ENCODE data around the gene PIGT.

The PIGT gene

GRCh38 chr20:45415822-45416637 lies at the start of gene PIGT:
Gene PIGT, plus strand, starts transcription at chr20:45416141. Its CDS starts 16 bp downstream, at chr20:45416157.
- peak; percentile 94 for DNase-seq

GRCh38 chr20:45366192-45366591 lies 49.7 kb upstream of the PIGT start:
- DNase-seq: no peak

- no peak for DNase-seq
Measured at GRCh38 chr20:45366631-45367030, 49.3 kb upstream of the PIGT start.

GRCh38 chr20:45367126-45367525 lies 48.8 kb upstream of the PIGT start:
- DNase-seq: no peak

- no peak for DNase-seq
Measured at GRCh38 chr20:45368221-45368980, 47.5 kb upstream of the PIGT start.

- DNase-seq: no peak
Measured at GRCh38 chr20:45370571-45371160, 45.3 kb upstream of the PIGT start.

GRCh38 chr20:45372241-45372640 lies 43.7 kb upstream of the PIGT start:
- no peak for DNase-seq

GRCh38 chr20:45372646-45373352 lies 43.1 kb upstream of the PIGT start:
- DNase-seq: no peak

- peak; percentile 84 for DNase-seq
Measured at GRCh38 chr20:45373353-45374100, 42.4 kb upstream of the PIGT start.

- no peak for DNase-seq
Measured at GRCh38 chr20:45374101-45374467, 41.9 kb upstream of the PIGT start.

- no peak for DNase-seq
Measured at GRCh38 chr20:45374966-45375365, 41.0 kb upstream of the PIGT start.

- DNase-seq: no peak
Measured at GRCh38 chr20:45377269-45377668, 38.7 kb upstream of the PIGT start.

GRCh38 chr20:45378191-45378590 lies 37.8 kb upstream of the PIGT start, which contains the start of gene TP53TG5:
Gene TP53TG5, minus strand, starts transcription at chr20:45378325. Its CDS starts 89 bp downstream, at chr20:45378236.
- DNase-seq: no peak

GRCh38 chr20:45387274-45387673 lies 28.7 kb upstream of the PIGT start:
- DNase-seq: no peak

GRCh38 chr20:45390931-45391330 lies 25.0 kb upstream of the PIGT start:
- no peak for DNase-seq

- DNase-seq: no peak
Measured at GRCh38 chr20:45391559-45391958, 24.4 kb upstream of the PIGT start.

GRCh38 chr20:45392733-45393132 lies 23.2 kb upstream of the PIGT start:
- DNase-seq: no peak

- DNase-seq: no peak
Measured at GRCh38 chr20:45394221-45395113, 21.5 kb upstream of the PIGT start.

- no peak for DNase-seq
Measured at GRCh38 chr20:45395114-45395415, 20.9 kb upstream of the PIGT start.

- DNase-seq: no peak
Measured at GRCh38 chr20:45399018-45399417, 16.9 kb upstream of the PIGT start.

GRCh38 chr20:45400346-45401031 lies 15.5 kb upstream of the PIGT start:
- no peak for DNase-seq
